ENCODE results near the gene CDS2. TPM values are rescaled to one million over a fixed set of nuclear protein-coding genes. Genes with fewer than 3 reads are reported as not detected.

CDS2 gene
- total and polyA plus RNA-seq, 10 of the 15 experiments (the other 5 are each of a cell fraction or from before 2014, with no cell fraction given): 11.5 to 94.7 (median 23.1) TPM

DNA sequence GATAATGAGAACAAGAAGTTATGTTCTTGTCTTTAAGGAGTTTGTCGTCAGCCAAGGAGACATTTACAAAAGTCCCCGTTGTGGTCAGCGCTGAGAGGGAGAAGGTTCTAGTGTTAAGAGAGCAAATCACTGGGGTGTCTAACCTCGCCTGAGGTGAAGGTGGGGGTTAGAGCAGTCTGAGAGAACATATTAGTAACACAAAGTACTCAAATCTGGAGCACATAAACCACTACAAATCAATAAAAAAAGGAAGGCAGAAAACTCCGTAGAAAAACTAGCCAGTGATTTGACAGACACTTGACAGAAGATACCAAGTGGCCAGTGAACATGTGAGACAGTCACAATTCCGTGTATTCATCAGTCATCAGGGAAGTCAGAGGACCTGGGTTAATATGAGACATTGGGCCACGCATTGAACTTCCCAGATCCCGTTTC, 45.4 kb downstream of the CDS2 start (continued):
- TF ChIP-seq RCOR1 (conservative IDR thresholded peaks at IDR 0.05; ENCODE audit: low read depth, low read length) (no peak), PAX8 (IDR thresholded peaks at IDR 0.05) (no peak), SREBF1 (IDR thresholded peaks at IDR 0.05; ENCODE audit: low read length) (no peak), CREB1 (IDR thresholded peaks at IDR 0.05; ENCODE audit: low read depth) (peak; percentile 43; the same call in 1 of the 2 replicates), SIX5 (IDR thresholded peaks at IDR 0.05; ENCODE audit: low read depth, low read length, severe bottlenecking) (no peak), POLR2AphosphoS5 (IDR thresholded peaks at IDR 0.05; ENCODE audit: low read length) (no peak), PAX5 (IDR thresholded peaks at IDR 0.05; ENCODE audit: borderline replicate concordance, low read depth, low read length) (0 out of 2 replicates have a peak, but pooled peaks have one; percentile 7), CBFB (IDR thresholded peaks at IDR 0.05; ENCODE audit: low read depth) (0 out of 2 replicates have a peak, but pooled peaks have one; percentile 34), NR2C1 (IDR thresholded peaks at IDR 0.05) (no peak), ZNF274 (IDR thresholded peaks at IDR 0.05; ENCODE audit: insufficient read depth, insufficient read length) (no peak), CEBPB (IDR thresholded peaks at IDR 0.05; ENCODE audit: borderline replicate concordance in 1 of 2, low read depth in 2 of 2, low read length in 2 of 2) (no peak), HDAC6 (IDR thresholded peaks at IDR 0.05; ENCODE audit: unreplicated experiment) (no peak), HCFC1 (IDR thresholded peaks at IDR 0.05; ENCODE audit: low read length) (no peak), BACH1 (IDR thresholded peaks at IDR 0.05; ENCODE audit: borderline replicate concordance) (no peak), ATF7 (IDR thresholded peaks at IDR 0.05; ENCODE audit: low read depth) (peak; percentile 25; the same call in 1 of the 2 replicates), ZZZ3 (IDR thresholded peaks at IDR 0.05; ENCODE audit: control insufficient read depth, insufficient read length, low read depth) (no peak), RUNX3 (IDR thresholded peaks at IDR 0.05; ENCODE audit: low read length) (peak; percentile 93), EP300 (IDR thresholded peaks at IDR 0.05; ENCODE audit: borderline replicate concordance in 1 of 2, control insufficient read depth in 1 of 2, low read depth in 2 of 2, low read length in 2 of 2) (peak; percentile 44 to 48; a peak in 2 of 4 replicates)
- TF ChIP-seq, protein P1, sequence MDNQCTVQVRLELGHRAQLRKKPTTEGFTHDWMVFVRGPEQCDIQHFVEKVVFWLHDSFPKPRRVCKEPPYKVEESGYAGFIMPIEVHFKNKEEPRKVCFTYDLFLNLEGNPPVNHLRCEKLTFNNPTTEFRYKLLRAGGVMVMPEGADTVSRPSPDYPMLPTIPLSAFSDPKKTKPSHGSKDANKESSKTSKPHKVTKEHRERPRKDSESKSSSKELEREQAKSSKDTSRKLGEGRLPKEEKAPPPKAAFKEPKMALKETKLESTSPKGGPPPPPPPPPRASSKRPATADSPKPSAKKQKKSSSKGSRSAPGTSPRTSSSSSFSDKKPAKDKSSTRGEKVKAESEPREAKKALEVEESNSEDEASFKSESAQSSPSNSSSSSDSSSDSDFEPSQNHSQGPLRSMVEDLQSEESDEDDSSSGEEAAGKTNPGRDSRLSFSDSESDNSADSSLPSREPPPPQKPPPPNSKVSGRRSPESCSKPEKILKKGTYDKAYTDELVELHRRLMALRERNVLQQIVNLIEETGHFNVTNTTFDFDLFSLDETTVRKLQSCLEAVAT (IDR thresholded peaks at IDR 0.05): 0 out of 2 replicates have a peak, but pooled peaks have one; percentile 23
- TF ChIP-seq, protein P2, sequence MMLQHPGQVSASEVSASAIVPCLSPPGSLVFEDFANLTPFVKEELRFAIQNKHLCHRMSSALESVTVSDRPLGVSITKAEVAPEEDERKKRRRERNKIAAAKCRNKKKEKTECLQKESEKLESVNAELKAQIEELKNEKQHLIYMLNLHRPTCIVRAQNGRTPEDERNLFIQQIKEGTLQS (IDR thresholded peaks at IDR 0.05; ENCODE audit: borderline replicate concordance, extremely low read depth, low read depth, low read length): no peak
- TF ChIP-seq, protein P3, sequence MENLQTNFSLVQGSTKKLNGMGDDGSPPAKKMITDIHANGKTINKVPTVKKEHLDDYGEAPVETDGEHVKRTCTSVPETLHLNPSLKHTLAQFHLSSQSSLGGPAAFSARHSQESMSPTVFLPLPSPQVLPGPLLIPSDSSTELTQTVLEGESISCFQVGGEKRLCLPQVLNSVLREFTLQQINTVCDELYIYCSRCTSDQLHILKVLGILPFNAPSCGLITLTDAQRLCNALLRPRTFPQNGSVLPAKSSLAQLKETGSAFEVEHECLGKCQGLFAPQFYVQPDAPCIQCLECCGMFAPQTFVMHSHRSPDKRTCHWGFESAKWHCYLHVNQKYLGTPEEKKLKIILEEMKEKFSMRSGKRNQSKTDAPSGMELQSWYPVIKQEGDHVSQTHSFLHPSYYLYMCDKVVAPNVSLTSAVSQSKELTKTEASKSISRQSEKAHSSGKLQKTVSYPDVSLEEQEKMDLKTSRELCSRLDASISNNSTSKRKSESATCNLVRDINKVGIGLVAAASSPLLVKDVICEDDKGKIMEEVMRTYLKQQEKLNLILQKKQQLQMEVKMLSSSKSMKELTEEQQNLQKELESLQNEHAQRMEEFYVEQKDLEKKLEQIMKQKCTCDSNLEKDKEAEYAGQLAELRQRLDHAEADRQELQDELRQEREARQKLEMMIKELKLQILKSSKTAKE (IDR thresholded peaks at IDR 0.05; ENCODE audit: low read depth, poor library complexity, severe bottlenecking): peak; percentile 69
- TF ChIP-seq, protein P4, sequence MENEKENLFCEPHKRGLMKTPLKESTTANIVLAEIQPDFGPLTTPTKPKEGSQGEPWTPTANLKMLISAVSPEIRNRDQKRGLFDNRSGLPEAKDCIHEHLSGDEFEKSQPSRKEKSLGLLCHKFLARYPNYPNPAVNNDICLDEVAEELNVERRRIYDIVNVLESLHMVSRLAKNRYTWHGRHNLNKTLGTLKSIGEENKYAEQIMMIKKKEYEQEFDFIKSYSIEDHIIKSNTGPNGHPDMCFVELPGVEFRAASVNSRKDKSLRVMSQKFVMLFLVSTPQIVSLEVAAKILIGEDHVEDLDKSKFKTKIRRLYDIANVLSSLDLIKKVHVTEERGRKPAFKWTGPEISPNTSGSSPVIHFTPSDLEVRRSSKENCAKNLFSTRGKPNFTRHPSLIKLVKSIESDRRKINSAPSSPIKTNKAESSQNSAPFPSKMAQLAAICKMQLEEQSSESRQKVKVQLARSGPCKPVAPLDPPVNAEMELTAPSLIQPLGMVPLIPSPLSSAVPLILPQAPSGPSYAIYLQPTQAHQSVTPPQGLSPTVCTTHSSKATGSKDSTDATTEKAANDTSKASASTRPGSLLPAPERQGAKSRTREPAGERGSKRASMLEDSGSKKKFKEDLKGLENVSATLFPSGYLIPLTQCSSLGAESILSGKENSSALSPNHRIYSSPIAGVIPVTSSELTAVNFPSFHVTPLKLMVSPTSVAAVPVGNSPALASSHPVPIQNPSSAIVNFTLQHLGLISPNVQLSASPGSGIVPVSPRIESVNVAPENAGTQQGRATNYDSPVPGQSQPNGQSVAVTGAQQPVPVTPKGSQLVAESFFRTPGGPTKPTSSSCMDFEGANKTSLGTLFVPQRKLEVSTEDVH (IDR thresholded peaks at IDR 0.05; ENCODE audit: low read depth, partially characterized antibody): no peak
- TF ChIP-seq, protein P5, sequence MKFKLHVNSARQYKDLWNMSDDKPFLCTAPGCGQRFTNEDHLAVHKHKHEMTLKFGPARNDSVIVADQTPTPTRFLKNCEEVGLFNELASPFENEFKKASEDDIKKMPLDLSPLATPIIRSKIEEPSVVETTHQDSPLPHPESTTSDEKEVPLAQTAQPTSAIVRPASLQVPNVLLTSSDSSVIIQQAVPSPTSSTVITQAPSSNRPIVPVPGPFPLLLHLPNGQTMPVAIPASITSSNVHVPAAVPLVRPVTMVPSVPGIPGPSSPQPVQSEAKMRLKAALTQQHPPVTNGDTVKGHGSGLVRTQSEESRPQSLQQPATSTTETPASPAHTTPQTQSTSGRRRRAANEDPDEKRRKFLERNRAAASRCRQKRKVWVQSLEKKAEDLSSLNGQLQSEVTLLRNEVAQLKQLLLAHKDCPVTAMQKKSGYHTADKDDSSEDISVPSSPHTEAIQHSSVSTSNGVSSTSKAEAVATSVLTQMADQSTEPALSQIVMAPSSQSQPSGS (IDR thresholded peaks at IDR 0.05; ENCODE audit: low read length): peak; percentile 80

Measured in GM12878 (cell line).